ENCODE data around the gene ADAM10.
"Not testable (repeated sequence)": the region's sequence is repeated elsewhere in the genome, so short reads cannot be mapped to it uniquely, and the experiment has no call there.

ADAM10 gene, protein sequence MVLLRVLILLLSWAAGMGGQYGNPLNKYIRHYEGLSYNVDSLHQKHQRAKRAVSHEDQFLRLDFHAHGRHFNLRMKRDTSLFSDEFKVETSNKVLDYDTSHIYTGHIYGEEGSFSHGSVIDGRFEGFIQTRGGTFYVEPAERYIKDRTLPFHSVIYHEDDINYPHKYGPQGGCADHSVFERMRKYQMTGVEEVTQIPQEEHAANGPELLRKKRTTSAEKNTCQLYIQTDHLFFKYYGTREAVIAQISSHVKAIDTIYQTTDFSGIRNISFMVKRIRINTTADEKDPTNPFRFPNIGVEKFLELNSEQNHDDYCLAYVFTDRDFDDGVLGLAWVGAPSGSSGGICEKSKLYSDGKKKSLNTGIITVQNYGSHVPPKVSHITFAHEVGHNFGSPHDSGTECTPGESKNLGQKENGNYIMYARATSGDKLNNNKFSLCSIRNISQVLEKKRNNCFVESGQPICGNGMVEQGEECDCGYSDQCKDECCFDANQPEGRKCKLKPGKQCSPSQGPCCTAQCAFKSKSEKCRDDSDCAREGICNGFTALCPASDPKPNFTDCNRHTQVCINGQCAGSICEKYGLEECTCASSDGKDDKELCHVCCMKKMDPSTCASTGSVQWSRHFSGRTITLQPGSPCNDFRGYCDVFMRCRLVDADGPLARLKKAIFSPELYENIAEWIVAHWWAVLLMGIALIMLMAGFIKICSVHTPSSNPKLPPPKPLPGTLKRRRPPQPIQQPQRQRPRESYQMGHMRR

DNA sequence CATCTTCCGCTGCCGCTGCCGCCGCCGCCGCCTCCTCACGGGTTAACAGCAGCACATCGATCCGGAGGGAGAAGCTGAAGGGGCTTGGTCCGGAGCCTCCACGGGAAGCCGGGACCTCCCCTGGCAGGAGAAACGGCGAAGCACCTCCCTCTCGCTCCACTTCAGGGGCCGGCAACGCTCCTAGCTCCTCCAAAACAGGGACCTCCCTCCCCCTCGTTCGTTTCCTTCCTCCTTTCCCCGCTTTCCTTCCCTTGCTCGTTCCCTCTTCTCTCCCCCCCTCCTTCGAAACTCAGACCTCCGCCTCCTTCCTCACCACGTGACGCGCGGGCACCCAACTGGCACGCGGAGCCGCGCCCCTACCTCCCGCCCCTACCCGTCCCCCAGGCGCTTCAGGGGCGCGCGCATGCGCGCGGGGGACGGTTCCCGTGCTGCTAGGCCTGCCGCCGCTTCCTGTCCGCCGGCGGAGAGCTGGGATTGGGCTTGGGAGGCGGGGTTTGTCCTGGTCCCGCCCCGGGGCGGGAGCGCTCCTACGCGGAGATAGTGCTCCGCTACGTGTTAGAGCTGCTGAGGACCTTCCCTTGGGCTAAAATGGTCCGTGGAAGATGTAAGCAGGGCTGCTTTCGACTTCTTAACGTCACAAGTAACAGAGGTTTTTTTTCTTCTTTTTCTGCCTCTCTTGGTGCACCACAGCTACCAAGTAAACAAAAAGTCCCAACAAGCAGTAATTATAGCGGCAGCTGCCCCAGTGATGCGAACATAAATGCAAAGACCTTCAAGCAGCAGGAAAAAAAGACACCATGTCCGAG is at the start of gene ADAM10:
Gene ADAM10 (minus strand): TSS at position 176 of the 806 bp plus-strand sequence. CDS start 173 bp downstream, at position 3.
- DNase-seq = peak; percentile 97 to 99

DNA sequence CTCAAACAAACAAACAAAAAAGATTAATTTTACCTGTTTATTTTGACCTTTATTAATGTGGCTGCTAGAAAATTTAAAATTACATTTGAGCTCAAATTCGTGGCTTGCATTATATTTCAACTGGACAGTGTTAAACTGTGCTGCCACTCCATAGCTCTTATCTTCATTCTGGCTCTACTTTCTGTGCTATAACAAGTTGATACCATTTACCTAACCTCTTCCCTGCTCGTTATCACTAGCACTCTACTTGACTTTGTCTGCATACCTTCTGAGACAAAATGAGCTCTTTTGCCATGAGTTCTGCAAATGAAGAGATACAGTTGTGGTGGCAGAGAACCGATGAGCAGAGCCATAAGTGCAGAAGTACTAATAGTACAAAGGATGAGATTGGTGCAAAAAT is 48.0 kb upstream of the ADAM10 start:
- no peak for DNase-seq

DNA sequence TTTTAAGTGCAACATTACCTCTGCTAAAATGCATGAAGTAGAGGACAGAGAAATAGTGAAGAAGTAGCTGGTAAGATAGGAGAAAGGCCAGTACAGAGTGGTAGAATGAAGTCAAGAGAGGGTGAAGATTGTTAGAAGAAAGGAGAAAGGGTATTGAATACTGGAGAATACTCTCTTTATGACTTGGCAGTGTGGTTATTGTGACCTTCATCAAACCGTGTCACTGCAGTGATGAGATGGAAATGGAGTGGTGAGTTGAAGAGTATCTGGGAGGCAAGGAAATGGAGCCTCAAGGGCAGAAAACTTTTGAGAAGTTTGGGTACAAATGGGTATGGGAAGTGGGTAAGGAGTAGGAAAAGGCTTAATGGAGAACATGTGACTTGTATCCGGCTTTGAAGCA is 46.3 kb upstream of the ADAM10 start:
- no peak for DNase-seq

DNA sequence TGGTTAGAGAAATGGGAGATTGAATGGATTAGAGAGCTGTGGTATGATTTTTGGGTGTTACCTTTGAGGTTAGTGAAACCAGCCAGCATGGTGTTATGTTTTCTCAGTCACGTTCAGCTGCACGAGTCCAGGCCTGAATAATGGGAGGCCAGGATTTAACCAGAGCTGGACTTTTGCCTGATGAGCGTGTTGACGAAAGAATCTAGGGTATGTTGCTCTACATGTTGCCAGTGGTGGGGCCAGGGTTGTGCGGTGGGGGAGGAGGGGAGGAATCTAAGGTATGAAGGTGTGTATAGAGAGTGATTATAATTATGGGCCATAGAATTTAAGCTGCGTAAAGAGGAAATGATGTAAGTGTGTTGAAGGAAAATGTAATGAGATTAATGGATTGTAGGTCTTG is 44.4 kb upstream of the ADAM10 start:
- DNase-seq = no peak

DNA sequence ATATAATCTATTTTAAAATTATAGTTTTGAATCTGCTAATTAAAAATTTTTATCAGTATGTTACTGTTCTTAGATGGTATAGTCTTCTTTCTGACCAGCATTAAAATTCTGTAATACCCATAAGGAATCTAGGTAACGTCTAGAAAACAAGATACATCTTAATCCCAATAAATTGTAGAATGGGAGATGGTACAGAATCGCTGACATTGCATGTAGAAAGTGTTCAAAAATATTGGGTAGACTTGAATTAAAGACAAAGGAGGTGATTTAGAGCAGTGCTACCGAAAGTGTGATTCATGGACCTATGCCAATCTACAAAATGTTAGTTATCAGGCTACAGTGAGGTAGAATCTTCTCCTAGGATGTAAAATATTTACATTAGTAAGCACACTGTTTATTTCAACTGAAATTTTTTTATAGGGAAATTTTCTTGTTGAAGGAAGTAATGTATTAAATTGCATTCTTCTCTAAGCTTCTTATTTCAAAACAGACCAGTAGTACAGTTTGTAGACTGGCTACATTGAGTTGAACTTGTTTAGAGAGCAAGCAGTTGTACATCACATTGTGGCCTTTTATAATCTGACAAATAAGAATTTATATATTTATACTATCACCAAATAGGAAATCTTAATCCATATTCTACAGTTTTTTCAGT is 38.7 kb upstream of the ADAM10 start:
- DNase-seq = no peak

DNA sequence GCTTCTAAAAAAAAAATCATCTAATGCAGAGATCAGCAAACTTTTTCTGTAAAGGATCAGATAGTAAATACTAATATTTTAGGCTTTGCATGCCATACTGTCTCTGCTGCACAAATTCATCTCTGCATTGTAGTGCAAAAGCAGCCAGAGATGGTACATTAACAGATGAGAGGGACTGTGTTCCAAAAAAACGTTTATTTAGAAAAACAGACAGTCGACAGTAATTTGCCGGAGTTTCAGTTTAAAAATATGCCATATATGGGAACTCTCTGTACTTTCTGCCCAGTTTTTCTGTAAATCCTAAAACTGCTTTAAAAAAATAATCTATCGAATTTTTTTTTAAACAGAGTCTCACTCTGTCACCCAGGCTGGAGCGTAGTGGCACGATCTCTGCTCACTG is 35.8 kb upstream of the ADAM10 start:
- no peak for DNase-seq

DNA sequence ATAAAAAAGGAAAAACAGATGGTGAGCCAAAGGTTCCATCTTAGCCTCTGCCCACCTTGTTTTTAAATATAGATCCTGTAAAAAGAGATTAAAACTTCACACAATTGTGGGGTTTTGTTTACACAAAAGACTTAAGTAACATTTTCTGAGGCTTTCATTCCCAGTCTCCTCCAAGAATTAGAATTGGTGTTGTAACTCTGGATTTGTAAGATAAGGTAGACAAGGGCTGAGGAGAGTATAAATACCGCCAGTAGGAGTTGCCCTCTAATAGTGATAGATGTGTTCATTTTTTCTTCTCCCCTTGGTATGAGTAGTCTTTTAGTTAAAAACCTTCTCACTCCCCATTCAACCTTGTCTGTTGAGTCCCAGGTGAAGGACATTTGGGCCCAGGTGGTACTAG is 30.0 kb upstream of the ADAM10 start:
- no peak for DNase-seq

DNA sequence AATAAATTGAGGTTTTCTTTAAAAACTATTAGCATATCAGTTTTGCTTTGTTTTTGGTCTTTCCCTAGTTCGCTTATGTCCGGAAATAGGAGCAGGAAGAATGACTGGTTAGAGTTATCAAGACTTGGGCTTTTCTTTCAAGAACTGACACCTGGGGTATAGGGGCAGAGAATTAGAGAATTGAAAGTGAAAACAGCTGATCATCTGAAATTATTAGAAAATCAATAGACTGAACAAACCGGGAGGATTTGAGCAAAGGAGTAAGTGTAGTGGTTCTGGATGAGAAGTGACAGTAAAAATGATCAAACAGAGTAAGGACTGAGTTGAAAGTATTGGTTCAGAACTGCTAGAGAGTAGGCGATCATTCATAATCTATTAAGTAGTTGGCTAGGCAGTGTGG is 27.6 kb upstream of the ADAM10 start:
- no peak for DNase-seq

DNA sequence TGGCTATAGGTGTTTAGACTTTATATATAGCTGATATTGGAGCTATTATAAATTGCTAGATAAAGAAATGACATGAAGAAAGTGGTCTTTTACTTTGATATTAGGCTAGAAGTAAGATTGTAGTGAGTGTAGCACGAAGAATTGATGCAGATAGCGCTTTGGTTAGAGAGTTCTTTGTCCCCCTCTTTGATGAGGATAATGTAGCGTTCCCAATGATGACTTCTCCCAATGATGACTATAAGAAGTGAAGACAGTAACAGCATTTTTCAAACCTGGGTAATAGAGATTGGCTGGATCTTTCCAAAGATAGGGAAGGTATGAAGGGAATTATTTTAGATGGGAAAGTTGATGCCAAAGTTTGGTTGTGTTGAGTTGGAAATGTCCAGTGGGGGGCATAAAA is 25.9 kb upstream of the ADAM10 start:
- DNase-seq = no peak

DNA sequence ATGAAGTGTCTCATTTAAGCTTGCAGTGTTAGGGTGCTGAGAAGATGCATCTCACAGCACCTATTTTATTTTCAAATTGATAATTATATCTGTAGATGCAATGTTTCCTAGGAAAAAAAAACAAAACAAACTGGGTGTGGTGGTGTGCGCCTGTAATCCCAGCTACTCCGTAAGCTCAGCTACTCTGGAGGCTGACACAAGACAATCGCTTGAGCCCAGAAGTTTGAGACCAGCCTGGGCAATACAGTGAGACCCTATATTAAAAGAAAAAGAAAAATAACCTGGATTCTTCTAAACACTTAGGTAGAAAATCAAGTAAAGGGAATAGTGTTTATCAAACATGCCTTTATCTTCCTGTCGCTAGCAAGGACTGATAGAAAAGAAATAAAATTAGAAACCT is 23.5 kb upstream of the ADAM10 start:
- DNase-seq = no peak

DNA sequence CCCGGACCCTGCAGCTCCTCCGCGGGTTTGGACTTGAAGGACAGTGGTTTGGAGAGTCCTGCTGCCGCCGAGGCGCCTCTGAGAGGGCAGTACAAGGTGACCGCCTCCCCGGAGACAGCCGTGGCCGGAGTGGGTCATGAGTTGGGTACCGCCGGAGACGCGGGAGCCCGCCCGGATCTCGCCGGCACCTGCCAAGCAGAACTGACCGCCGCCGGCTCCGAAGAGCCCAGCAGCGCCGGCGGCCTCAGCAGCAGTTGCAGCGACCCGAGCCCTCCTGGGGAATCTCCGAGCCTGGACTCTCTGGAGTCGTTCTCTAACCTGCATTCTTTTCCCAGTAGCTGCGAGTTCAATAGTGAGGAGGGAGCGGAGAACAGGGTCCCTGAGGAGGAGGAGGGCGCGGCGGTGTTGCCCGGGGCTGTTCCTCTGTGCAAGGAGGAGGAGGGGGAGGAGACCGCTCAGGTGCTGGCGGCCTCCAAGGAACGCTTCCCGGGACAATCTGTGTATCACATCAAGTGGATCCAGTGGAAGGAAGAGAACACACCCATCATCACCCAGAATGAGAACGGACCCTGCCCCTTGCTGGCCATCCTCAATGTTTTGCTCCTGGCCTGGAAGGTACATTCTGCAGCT is 22.2 kb upstream of the ADAM10 start:
- peak in 1 of 2 experiments; percentile 25 for DNase-seq

DNA sequence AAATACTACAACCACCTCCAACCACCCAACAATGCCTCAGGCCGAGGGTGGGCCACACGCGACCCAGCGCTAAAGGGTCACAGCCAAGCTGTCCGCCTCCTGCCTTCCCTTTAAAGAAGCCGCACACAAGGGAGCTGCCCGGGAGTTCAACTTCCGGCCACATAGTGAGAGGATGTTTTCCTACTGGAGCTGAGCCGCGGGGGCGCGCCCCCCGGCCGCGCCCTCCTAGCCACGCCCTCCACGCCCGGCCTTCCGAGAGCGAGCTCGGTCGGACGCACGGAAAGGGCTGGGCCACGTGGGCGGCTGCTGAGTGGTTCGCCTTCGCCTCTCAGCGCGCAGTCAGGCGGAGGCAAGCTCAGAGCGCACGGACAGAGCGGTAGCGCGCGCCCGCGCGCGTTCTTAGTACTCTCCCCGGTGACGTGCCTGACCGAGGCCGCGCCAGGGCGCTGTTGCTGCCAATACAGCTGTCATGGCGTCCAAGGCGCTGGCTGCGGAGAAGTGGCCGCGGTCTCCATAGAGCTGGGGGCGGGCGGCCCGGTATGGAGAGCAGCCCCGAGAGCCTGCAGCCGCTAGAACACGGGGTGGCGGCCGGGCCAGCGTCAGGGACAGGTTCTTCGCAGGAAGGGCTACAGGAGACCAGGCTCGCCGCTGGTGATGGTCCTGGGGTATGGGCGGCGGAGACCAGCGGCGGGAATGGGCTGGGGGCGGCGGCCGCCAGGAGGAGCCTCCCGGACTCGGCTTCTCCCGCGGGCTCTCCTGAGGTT is 21.5 kb upstream of the ADAM10 start, which contains the start of gene MINDY2:
Gene MINDY2 (plus strand): TSS at position 446 of the 764 bp plus-strand sequence. CDS start 94 bp downstream, at position 540.
- DNase-seq = peak; percentile 91 to 93

DNA sequence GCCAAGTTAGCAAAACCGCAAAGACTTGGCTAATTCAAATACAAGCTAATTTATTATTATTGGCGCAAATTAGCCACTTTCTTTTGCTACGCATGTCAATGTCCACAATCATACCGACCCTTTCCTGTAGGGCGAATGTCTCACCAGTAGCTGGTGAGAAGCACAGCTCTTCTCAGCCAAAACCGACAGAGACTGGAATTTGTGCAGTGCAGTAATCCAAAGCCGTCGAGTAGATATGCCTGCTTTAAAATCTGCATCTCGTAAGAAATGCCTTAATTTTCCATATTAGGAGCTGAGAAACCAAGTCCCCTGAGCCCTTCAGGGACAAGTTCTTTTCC is 21.0 kb upstream of the ADAM10 start:
- peak in 1 of 2 experiments; percentile 9 for DNase-seq

DNA sequence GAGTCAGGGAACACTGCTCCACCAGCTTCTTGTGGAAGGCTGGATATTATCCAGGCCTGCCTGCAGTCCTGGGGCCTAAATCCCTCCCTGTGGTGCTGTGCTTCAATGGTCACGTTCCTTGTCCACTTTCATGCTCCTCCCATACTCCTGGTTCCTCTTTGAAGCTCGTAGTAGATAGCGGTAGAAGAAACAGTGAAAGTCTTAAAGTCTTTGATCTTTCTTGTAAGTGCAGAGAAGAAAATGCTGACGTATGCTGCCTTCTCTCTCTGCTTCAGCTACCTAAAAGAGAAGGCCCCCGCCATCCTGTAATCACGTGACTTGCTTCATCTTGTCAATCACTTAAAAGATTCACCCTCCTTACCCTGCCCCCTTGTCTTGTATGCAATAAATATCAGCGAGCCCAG is 19.1 kb upstream of the ADAM10 start:
- not testable (repeated sequence) for DNase-seq

DNA sequence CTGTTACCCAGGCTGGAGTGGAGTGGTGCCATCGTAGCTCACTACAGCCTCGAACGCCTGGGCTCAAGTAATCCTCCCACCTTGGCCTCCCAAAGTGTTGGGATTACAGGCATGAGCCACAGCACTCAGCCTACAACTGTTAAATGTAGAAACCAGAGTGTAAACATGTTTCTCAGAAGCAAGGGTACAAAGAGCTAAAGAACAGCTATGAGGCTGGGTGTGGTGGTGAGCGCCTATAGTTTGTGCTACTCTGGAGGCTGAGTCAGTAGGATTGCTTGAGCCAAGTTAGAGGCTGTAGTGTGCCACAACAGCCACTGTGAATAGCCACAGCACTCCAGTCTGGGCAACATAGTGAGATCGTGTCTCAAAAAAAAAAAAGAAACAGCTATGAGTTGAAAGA is 16.8 kb upstream of the ADAM10 start:
- no peak for DNase-seq

DNA sequence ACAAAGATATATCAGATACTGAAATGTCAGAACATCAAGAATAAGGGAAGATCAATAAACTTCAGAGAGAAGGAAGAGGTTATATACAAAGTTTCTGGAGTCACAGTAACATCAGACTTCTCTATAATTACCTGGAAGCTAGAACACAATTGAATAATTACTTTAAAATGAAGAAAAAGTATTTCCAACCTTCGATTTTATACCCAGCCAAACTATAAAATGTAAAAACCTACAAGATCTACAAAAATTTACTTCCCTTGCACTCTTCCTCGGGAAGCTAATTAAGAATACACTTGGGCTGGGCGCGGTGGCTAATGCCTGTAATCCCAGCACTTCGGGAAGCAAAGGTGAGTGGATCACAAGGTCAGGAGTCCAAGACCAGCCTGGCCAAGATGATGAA is 15.0 kb upstream of the ADAM10 start:
- DNase-seq = no peak

DNA sequence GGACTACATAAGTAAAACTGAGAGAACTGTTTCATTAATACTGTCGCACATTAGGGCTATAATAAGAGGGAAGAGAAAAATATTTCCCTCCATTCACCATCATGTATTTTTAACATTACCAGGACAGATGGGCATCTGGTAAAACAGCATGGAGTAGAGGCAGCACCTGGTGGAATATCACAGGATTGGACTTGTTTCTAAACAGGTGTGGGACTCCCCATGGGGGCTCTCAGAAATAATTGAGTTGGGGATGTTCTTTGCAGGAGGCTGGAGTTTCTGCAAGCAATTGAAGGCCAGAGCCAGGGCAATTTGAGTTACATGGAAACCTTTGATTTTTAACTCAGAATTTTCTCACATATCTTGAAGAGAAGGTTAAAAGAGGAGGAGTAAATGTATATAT is 13.2 kb upstream of the ADAM10 start:
- no peak for DNase-seq

DNA sequence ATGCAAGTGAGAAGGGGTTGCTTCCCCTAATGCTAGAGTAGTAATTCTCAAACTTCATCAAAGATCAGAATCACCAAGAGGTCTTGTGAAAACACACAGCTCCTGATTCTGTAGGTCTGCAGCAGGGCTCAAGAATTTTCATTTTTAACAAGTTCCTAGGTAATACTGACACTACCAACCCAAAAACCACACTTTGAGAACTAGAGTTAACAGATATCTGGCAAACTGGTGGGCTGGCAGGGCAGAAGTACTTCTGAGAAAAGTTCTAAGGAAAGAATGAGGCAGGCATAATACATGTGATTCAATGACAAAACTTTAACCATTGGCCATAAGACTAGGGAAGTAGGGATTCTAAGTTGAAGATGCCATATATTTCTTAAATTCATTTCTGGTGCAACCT is 12.8 kb upstream of the ADAM10 start:
- no peak for DNase-seq

DNA sequence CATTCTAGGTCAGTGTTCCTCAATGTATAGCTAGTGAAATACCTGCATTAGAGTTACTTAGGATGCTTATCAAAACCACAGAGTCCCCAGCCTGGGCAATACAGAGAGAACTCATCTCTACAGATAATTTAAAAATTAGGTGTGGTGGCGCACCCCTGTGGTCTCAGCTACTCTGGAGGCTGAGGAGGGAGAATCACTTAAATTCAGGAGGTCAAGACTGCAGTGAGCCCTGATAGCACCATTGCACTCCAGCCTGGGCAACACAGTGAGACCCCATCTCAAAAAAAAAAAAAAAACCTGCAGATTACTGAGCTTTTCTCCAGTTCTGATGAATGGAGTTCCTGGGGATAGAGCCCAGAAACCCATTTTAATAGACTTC is 11.5 kb upstream of the ADAM10 start:
- DNase-seq = peak in 1 of 2 experiments; percentile 4

DNA sequence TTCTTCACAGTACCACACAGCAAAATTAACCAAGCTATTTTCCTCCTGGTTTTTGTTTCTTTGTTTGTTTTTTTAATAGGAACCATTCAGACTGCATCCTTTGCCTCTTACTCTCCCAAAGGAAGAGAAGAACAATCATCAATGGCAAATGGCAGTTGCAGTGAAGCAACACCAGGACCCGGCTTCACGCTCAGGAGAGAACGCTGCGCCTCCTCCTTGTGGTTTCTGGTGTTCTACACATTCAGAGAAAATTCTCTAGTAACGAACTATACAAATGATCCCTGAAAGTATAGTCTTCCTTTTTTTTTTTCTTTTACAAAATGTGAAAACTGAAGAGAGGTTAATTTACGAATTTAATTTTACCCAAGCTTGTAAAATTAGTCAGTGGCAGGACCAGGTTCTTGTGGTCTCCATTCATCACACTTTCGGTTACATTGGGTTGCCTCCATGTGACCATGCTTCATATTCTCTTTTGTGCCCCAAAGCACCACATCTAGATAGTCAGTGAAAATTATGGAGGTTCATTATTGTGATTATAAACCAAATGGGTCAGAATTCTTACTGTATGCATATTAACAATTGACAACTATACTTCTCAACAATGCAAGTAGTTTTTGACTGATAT is 11.0 kb upstream of the ADAM10 start:
- DNase-seq = no peak

DNA sequence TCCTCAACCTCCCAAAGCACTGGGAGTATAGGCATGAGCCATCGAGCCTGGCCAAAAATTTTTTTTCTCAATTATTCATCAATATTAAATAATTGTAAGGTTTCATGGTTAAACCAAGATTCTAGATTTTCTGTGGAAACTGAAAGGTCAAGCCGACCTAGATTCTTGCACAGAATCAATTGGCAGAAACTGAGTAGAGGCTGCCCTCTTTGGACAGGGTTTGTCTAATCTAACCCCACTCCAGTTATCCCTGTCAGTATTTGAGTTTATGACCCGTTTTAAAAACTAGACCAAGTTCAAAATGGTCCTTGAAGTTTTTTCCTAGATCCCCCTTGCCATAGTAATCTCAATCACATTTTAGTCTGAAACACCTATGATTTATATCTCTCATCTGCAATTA is 8.6 kb upstream of the ADAM10 start:
- DNase-seq = no peak
